ENCODE data around the gene ITK. TPM values are rescaled to one million over a fixed set of nuclear protein-coding genes. Genes with fewer than 3 reads are reported as not detected.

The ITK gene
- total RNA-seq, 1 donor from 2014 or later = not detected

DNA sequence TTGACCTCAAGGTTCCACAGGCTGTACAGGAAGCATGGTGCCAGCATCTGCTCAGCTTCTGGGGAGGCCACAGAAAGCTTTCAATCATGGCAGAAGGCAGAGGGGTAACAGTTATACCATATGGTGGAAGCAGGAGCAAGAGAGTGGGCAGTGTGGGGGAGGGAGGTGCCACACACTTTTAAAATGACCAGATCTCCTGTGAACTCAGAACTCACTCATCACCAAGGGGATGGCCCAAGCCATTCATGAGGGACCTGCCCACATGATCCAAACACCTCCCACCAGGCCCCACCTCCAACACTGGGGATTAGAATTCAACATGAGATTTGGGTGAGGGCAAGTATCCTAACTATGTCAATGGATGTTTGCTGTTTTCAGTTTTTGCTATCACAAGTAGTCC is 101.5 kb downstream of the ITK start:
- Histone ChIP-seq H3K4me3 (ENCODE audit: low read depth, low read length) (no peak overlapping the region), H3K27me3 (ENCODE audit: control insufficient read depth, insufficient read depth, low read length) (peaks cover 1% of the 10 kb centered on the region), H3K36me3 (ENCODE audit: control insufficient read depth, insufficient read depth, low read length) (no peaks in the 10 kb centered on the region)
- TF ChIP-seq, protein P1, sequence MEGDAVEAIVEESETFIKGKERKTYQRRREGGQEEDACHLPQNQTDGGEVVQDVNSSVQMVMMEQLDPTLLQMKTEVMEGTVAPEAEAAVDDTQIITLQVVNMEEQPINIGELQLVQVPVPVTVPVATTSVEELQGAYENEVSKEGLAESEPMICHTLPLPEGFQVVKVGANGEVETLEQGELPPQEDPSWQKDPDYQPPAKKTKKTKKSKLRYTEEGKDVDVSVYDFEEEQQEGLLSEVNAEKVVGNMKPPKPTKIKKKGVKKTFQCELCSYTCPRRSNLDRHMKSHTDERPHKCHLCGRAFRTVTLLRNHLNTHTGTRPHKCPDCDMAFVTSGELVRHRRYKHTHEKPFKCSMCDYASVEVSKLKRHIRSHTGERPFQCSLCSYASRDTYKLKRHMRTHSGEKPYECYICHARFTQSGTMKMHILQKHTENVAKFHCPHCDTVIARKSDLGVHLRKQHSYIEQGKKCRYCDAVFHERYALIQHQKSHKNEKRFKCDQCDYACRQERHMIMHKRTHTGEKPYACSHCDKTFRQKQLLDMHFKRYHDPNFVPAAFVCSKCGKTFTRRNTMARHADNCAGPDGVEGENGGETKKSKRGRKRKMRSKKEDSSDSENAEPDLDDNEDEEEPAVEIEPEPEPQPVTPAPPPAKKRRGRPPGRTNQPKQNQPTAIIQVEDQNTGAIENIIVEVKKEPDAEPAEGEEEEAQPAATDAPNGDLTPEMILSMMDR (IDR thresholded peaks at IDR 0.05; ENCODE audit: insufficient read depth, low read length, severe bottlenecking) = no peak
- DNase-seq (ENCODE audit: low read depth) (no peak), FAIRE-seq (no peak)

- DNase-seq (ENCODE audit: low read depth) (no peak), FAIRE-seq (peak; percentile 47)
- Histone ChIP-seq H3K36me3 (ENCODE audit: control insufficient read depth, insufficient read depth, low read length) (no peaks in the 10 kb centered on the region), H3K4me3 (ENCODE audit: low read depth, low read length) (no peak overlapping the region), H3K27me3 (ENCODE audit: control insufficient read depth, insufficient read depth, low read length) (peaks cover 1% of the 10 kb centered on the region)
- TF ChIP-seq, protein P1 (IDR thresholded peaks at IDR 0.05; ENCODE audit: insufficient read depth, low read length, severe bottlenecking) = no peak
Observed at GRCh38 chr5:157283434-157283833, 102.8 kb downstream of the ITK start.

- TF ChIP-seq, protein P1 (IDR thresholded peaks at IDR 0.05; ENCODE audit: insufficient read depth, low read length, severe bottlenecking) = no peak
- no peaks in the 10 kb centered on the region for H3K36me3 ChIP-seq (ENCODE audit: control insufficient read depth, insufficient read depth, low read length)
- H3K27me3 ChIP-seq (ENCODE audit: control insufficient read depth, insufficient read depth, low read length) = peaks cover 1% of the 10 kb centered on the region
Observed at GRCh38 chr5:157284458-157285212, 104.0 kb downstream of the ITK start.

GRCh38 chr5:157285310-157286035 is 104.8 kb downstream of the ITK start:
- no peaks in the 10 kb centered on the region for H3K36me3 ChIP-seq (ENCODE audit: control insufficient read depth, insufficient read depth, low read length)
- no peak for DNase-seq (ENCODE audit: low read depth)
- FAIRE-seq = no peak
- H3K27me3 ChIP-seq (ENCODE audit: control insufficient read depth, insufficient read depth, low read length) = peaks cover 1% of the 10 kb centered on the region
- no peak overlapping the region for H3K4me3 ChIP-seq (ENCODE audit: low read depth, low read length)
- TF ChIP-seq, protein P1 (IDR thresholded peaks at IDR 0.05; ENCODE audit: insufficient read depth, low read length, severe bottlenecking) = no peak

More at GRCh38 chr5:157284458-157285212, 104.0 kb downstream of the ITK start:
- no peak overlapping the region for H3K4me3 ChIP-seq (ENCODE audit: low read depth, low read length)
- DNase-seq (ENCODE audit: low read depth) = no peak
- no peak for FAIRE-seq

GRCh38 chr5:157286761-157287211 is 106.1 kb downstream of the ITK start:
- no peak for FAIRE-seq
- Histone ChIP-seq H3K4me3 (ENCODE audit: low read depth, low read length) (no peak overlapping the region), H3K27me3 (ENCODE audit: control insufficient read depth, insufficient read depth, low read length) (peaks cover 1% of the 10 kb centered on the region), H3K36me3 (ENCODE audit: control insufficient read depth, insufficient read depth, low read length) (no peaks in the 10 kb centered on the region)
- no peak for DNase-seq (ENCODE audit: low read depth)
- TF ChIP-seq, protein P1 (IDR thresholded peaks at IDR 0.05; ENCODE audit: insufficient read depth, low read length, severe bottlenecking) = no peak

All from bronchial epithelial cell (primary cell).